ENCODE measurements around the gene KNDC1. TPM values are rescaled to one million over a fixed set of nuclear protein-coding genes. Genes with fewer than 3 reads are reported as not detected.

Gene KNDC1
- total RNA-seq, 1 donor from 2014 or later, result 0.06 TPM

DNA sequence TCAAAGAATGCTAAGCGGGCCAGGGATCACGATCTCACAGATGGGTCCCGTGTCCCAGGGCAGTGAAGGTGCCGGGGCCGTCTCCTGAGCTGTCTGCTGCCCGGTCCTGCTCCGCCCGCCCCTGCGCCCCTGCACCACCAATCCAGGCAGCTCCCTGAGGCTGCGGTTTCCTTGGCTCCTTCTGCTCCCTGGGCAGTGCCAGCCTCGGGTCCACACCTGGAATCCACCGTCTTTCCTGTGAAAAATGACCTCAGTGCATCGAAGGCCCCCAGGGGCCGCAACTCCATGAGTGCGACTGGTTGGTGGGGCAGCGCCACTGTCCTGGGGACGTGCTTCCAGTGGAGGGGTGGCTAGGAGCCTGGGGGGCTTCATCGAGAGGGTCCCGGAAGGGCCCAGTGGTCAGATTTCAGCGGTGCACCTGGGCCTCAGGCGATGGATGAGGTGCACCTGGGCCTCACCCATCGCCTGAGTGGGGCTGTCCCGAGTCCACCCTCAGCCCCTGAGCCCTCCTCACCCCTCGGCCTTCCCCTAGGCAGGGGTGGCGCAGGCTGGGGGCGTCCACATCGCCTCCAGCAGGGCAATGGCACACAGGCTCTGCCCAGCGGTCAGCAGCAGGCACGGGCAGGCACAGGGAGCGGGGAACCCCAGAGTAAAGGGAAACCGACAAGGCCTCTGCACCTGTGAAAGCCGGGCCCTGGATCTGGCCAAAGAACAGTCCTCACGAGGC, 45.1 kb upstream of the KNDC1 start:
- no peak overlapping the region for H3K4me3 ChIP-seq (ENCODE audit: low read depth, low read length)
- TF ChIP-seq CTCF (conservative IDR thresholded peaks at IDR 0.05; ENCODE audit: low read depth, low read length), result no peak
- no peak for DNase-seq (ENCODE audit: low read depth)

- H3K4me3 ChIP-seq (ENCODE audit: low read depth, low read length), result no peak overlapping the region
- TF ChIP-seq CTCF (conservative IDR thresholded peaks at IDR 0.05; ENCODE audit: low read depth, low read length), result no peak
- DNase-seq (ENCODE audit: low read depth), result no peak
Measured at GRCh38 chr10:133115453-133115842, 44.6 kb upstream of the KNDC1 start.

DNA sequence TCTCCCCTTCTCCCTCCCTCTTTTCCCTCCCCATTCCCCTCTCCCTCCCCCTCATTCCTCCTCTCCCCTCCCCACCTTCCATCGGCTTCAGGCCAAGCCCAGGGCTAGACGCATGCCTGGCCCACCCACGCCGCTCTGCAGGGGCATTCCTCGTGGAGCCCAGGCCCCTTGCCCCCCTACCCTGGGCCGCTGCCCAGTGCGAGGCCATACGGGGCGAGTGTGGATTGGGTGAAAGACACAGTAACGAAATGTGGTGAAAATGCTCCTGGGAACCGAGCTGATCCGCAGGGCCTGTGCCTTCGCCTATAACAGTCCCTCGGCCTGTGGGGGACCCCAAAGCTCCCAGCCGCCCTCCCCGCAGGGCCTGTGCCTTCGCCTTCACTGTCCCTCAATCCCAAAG, 44.0 kb upstream of the KNDC1 start:
- H3K4me3 ChIP-seq (ENCODE audit: low read depth, low read length), result no peak overlapping the region
- no peak for DNase-seq (ENCODE audit: low read depth)

GRCh38 chr10:133116455-133116854, 43.6 kb upstream of the KNDC1 start:
- DNase-seq (ENCODE audit: low read depth), result no peak
- no peak overlapping the region for H3K4me3 ChIP-seq (ENCODE audit: low read depth, low read length)
- no peak for TF ChIP-seq CTCF (conservative IDR thresholded peaks at IDR 0.05; ENCODE audit: low read depth, low read length)

More for the DNA sequence above, 44.0 kb upstream of the KNDC1 start:
- TF ChIP-seq CTCF (conservative IDR thresholded peaks at IDR 0.05; ENCODE audit: low read depth, low read length), result no peak

DNA sequence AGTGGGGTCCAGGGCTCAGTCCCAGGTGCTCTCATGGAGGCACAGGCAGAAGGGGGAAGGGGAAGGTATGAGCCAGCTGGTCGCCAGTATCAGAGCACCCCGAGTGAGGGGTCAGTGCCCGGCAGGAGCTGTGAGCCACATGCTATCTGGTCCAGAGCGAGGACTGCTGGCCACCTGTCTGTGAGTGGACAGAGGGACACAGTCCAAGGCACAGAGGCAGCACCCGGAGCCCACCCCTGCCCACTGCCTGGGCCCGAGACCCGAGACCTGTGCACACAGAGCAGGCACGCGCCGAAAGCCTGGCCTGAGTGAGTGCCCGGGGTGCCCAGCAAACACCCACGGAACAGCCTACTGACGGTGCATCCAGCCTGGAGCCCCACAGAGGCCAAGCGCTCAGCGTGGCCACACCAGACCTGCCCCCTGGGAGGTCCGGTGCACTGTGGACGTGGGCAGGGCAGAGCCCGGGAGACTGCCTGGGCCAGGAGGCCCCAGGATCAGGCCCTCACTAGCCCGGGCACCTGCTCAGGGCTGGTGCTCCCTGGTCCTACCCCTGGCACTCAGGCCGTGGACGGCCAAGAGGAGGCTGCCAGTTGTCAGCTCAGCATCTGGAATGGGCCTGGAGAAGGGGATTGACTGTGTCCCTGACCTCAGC, 42.9 kb upstream of the KNDC1 start:
- DNase-seq (ENCODE audit: low read depth), result no peak
- TF ChIP-seq CTCF (conservative IDR thresholded peaks at IDR 0.05; ENCODE audit: low read depth, low read length), result no peak
- H3K4me3 ChIP-seq (ENCODE audit: low read depth, low read length), result no peak overlapping the region

- DNase-seq (ENCODE audit: low read depth), result no peak
- TF ChIP-seq CTCF (conservative IDR thresholded peaks at IDR 0.05; ENCODE audit: low read depth, low read length), result no peak
- no peak overlapping the region for H3K4me3 ChIP-seq (ENCODE audit: low read depth, low read length)
Measured at GRCh38 chr10:133117688-133118071, 42.3 kb upstream of the KNDC1 start.

- H3K4me3 ChIP-seq (ENCODE audit: low read depth, low read length), result no peak overlapping the region
- DNase-seq (ENCODE audit: low read depth), result no peak
- TF ChIP-seq CTCF (conservative IDR thresholded peaks at IDR 0.05; ENCODE audit: low read depth, low read length), result no peak
Measured at GRCh38 chr10:133121479-133121878, 38.5 kb upstream of the KNDC1 start.

All from epithelial cell of proximal tubule (primary cell).